Cortex of kidney (tissue), 1 donor: Measurements from ENCODE around the gene PTGDR2.

Experiments
- DNase-seq: peaks from one replicate; lab custom pipeline; 2025; lab: John Stamatoyannopoulos, UW

Gene PTGDR2

DNA sequence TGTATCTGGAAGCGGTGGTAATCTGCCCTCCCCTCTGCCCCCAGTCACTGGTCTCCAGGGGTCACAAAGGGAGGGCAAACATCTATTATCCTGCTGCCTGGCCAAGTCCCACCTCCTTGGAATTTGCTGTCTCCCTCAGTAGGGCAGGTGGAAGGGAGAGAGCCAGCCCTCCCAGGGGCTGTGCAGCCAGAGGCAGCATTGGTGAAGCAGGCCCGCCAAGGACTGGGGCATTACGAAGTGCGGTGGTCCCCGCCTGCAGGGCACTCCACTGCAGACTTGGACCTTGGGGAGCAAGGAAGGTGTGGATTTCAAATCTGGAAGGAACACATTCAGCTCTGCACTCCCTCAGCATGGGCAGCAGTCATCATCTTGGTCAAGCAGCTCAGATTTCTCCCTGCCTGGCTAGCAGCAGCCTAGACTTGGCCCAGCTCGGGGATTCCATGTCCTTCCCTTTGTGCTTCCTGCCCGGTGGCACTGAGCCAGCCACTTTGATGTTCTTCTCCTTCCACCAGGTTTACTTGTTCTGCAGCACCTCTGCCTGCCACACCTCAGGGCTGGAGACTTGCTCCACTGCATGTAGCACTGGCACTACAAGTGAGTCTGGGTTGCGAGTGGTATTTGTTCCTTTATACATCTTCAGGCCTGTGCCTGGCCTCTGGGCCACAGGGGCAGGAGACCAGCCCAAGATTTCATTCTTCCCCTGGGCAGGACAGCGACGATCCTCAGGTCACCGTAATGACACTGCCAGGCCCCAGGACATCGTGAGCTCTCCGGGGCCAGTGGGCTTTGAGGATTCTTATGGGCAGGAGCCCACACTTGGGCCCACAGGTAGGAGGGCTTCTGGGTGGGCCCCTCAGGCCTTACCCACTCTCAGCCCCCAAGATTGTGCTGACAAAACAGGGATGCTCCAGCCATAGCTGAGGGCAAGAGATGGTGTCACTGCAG is 18.9 kb upstream of the PTGDR2 start:
- no peak for DNase-seq

DNA sequence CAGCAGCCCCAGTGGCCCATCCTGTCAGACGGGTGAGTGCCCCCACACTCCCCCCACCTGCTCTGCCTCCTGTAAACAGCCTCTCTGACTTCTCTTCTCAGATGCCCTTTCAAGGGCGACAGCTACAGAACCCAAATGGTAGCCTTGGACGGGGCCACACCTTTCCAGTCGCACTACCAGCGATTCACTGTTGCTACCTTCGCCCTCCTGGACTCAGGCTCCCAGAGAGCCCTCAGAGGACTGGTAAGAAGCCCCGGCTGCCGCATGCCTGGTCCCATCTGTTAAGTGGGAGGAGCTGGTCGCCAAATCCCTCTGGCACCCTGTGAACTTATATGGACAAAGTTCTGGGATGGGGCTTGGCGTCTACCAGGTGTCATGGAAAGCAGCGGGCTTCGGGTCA is 17.8 kb upstream of the PTGDR2 start:
- no peak for DNase-seq

DNA sequence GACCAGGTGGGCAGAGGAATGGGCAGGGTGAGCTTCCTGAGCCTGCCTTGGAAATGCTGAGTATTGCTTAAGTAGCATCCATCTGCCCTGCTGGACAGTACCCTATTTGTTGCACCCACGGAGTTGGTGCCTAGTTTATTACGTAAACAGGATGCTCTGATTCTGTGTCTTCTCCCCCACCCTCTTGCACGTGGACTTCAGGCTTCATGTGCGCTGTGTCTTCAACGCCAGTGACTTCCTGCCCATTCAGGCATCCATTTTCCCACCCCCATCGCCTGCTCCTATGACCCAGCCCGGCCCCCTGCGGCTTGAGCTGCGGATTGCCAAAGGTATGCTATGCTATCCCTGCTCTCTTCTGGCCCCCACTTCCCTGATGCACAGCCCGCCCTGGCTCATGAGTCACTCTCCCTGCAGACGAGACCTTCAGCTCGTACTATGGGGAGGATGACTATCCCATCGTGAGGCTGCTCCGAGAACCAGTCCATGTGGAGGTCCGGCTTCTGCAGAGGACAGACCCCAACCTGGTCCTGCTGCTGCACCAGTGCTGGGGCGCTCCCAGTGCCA is 17.3 kb upstream of the PTGDR2 start:
- no peak for DNase-seq

DNA sequence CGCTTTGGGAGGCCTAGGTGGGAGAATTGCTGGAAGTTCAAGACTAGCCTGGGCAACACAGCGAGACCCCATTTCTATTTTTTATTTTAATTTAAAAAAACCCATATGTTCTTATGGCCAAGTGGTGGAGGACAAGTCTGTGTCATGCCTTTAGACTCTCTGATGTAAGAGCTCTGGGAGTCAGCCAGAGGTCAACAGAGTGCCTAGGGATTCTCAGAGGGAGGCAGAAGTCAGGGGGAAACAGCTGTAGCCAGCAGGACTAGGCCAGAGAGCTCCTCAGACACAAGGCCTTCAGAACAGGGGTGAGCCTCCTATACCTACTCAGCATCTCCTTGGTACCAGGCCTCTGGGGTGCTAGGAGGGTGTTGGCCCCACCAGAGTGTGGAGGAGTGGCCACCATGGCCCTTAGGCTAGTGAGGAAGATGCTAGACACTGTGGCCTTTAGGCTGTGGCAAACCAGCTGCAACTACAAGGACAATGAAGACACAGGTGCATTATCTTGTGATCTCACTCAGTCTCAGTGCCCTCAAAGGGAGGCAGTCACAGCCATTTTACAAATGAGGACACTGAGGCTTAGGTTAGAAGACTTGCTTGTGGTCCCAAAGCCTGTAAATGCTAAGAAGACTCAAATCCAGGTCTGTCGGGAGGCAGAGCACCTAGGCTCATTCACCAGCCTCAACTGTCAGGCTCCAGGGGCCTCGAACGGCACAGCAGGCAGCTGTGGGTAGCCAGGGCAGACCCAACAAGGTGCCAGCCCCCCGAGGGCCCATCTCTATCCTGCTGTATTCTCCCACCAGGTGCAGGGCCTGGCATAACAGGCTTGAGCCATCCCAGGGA is 16.6 kb upstream of the PTGDR2 start:
- no peak for DNase-seq

DNA sequence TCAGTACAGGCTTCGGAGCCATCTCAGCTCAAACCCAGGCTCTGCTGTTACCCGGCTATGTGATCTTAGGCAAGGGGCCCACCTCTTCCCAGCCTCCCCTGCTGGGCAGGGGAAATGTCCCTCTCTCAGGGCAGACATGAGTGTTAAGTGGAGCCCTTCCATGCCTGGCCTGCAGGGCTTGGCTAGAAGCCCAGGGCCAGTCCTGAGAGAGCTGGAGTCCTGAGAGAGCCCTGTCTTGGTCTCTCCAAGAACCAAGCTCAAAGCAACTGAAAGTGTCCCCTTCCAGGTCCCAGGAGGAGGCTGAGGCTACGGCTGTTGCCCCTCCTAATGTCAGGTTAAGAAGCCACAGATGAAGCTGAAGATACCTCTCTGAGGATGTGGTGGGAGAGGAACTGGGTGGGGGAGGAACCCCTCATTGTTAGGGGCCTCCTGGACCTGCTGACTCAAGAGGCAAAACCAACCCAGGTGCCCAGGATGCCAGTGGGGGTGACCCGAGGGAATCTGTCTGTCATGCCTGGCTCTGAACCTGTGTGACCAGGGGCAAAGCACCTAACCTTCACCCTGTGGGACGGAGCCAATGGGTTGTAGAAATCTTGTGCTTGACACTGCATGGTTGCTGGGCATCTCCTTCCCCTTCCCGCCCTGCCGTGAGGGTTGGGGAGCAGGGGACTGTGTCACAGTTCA is 15.8 kb upstream of the PTGDR2 start:
- DNase-seq, result no peak

DNA sequence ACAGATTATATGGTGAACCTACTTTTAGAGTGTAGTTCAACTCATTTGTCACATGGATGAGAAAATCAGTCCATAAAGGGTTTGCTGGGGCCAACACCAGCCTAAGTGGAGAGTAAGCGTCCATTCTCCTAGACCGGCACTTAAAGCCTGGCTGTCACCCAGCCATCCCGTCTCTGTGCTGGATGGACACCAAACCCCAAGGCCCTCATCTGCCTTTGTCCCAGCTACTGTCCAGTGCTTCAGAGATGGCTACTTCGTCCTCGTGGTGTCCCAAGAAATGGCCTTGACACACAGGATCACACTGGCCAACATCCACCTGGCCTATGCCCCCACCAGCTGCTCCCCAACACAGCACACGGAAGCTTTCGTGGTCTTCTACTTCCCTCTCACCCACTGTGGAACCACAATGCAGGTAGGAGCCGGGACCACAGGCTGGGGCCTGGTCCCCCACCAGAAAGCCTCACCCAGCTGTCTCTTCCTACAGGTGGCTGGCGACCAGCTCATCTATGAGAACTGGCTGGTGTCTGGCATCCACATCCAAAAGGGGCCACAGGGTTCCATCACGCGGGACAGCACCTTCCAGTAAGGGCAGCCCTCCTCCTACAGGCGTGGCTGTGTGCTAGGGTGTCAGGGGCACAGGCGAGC is 15.1 kb upstream of the PTGDR2 start:
- no peak for DNase-seq

DNA sequence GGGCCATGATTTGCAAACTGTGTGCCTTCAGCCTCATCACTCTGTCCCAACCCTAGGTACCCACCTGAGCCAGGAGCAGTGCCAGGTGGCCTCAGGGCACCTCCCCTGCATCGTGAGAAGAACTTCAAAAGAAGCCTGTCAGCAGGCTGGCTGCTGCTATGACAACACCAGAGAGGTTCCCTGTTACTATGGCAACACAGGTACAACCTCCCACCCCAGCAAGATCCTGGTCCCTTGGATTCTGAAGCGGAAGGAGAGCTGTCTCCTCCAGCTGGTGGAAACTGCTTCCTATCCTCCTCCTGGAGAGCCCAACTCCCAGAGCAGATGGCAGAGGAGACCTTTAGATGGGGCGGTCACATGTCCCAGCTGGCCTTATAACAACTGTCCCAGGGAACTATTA is 14.5 kb upstream of the PTGDR2 start:
- no peak for DNase-seq

DNA sequence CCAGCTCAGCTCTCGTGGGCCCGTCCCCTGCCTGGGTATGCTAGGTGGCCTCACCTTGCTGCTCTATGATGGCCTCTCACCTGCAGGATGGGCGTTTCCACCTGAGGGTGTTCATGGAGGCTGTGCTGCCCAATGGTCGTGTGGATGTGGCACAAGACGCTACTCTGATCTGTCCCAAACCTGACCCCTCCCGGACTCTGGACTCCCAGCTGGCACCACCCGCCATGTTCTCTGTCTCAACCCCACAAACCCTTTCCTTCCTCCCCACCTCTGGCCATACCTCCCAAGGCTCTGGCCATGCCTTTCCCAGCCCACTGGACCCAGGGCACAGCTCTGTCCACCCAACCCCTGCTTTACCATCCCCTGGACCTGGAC is 13.7 kb upstream of the PTGDR2 start:
- DNase-seq, result no peak

DNA sequence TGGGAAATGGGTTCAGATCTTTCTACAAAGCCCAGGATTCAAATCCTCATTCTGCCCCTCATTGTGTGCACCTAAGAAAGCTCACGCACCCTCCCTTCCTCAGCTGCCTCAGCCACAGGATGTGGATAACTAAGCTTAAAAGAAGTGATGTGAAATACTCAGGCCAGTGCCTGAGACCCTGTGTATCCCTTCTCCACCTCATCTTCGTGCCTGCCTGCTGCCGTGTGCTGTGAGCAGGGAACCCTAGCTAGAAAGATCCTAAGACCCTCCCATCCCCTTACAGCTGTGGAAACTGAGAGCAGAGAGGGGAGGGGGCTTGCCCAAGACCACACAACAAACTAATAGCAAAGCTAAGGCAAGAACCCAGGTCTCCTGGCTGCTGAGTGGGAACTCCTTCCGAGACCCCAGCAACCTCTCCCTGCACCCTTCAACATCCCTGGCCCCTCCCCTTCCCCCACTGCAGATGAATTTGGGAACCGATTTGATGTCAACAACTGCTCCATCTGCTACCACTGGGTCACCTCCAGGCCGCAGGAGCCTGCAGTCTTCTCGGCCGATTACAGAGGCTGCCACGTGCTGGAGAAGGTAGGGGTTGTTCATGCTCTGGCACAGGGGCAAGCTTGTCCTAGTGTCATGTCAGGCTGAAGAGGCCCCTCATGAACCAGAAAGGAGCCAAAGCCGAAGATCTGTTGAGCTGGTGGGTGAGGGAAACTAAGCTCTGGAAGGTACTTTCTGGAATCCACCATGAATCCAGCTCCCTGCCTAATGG is 13.1 kb upstream of the PTGDR2 start:
- DNase-seq, result no peak

DNA sequence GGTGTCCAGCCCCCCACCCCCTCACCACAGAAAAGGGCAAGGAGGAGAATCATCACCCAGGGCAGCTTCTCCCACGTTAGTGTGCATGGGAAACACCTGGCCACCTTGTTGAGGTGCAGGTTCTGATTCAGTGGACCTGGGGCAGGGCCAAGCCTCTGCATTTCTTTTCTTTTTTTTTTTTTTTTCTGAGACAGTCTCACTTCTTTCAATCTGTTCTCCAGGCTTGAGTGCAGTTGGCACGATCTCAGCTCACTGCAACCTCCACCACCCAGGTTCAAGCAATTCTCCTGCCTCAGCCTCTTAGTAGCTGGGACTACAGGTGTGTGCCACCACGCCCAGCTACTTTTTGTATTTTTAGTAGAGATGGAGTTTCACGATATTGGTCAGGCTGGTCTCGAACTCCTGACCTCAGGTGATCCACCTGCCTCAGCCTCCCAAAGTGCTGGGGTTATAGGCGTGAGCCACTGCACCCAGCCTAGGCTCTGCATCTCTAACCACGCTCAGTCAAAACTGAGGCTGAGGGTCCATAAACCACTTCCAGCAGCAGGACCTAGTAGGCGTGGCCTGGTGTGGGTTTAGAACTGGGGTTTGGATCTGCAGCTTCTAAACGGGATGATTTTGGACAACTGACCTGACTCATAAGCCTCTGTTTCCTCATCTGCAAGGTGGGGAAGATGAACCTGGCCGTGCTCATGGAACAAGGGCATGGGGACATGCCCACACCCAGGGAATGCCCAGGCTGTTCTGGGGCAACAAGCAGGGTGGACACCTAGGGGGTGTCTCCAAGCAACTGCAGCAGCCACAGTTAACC is 12.3 kb upstream of the PTGDR2 start:
- DNase-seq, result no peak

DNA sequence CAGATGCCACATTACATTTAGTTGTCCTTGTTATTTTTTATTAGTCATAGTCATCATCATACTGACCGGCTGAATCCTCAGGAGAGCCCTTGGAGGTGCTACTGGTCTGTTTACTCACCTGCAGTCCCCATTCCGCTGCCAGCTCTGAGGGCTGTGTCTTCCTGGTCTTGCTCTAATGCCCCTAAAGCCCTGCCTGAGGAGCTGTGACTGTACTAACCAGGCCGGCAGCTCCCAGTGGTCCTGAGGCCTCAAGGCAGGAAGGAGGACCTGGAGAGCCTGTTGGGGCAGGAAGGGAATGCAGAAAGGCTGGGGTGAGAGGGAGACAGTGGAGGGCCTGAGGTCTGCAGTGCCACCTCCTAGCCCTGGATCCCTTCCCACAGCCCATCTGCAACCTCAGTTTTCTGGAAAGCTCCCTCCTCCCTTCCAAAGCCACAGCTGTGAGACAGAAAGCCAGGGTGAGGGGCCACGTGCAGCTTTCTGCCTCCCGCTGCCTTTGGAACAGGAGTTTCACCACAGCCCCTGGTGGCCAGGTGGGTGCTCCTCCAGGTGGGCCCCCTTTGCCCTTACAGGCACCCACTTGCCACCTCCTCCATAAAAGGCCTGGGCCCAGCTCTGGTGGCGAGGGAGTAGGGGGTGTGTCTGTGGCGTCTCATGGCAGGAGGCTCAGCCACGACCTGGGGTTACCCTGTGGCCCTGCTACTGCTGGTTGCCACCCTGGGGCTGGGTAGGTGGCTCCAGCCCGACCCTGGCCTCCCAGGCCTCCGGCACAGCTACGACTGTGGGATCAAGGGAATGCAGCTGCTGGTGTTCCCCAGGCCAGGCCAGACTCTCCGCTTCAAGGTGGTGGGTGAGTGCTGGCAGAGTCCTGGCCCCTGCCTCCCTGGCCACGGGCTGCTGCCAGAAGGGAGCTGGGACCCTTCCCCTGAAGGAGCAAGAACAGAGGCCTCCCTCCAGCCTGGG is 11.4 kb upstream of the PTGDR2 start, which contains the start of gene ZP1:
TSS of gene ZP1 (plus strand) at position 632 of the 960 bp plus-strand sequence. CDS start at position 652, 20 bp downstream.
- no peak for DNase-seq

DNA sequence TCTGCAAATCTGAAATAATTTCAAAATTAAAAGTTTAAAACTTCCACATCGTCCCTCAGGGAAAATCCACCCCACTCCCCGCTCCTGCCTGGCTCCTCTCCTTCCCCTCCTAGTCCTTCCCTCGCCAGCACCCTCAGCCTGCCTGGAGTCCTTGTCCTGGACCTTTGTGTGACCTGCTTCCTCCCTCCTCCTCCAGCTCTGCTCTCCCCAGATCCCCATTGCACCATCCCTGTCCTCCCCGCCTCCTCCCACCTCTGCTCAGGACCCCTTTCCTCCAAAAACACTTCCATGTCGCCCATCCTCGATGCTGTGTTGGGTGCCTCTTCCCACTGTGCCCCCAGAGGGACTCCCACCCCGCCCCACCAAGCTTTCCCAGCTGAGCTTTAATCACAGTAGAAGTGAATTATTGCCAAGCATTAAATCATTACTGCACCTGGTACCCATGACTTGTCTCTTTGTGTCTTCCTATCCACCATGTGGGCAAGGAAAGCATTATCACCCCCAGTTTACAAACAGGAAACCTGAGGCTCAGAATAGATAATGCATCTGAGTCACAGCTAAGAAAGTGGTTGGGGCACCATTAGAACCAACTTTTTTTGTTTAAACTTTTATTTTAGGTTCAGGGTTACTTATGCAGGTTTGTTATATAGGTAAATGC is 9.2 kb upstream of the PTGDR2 start:
- DNase-seq, result no peak

DNA sequence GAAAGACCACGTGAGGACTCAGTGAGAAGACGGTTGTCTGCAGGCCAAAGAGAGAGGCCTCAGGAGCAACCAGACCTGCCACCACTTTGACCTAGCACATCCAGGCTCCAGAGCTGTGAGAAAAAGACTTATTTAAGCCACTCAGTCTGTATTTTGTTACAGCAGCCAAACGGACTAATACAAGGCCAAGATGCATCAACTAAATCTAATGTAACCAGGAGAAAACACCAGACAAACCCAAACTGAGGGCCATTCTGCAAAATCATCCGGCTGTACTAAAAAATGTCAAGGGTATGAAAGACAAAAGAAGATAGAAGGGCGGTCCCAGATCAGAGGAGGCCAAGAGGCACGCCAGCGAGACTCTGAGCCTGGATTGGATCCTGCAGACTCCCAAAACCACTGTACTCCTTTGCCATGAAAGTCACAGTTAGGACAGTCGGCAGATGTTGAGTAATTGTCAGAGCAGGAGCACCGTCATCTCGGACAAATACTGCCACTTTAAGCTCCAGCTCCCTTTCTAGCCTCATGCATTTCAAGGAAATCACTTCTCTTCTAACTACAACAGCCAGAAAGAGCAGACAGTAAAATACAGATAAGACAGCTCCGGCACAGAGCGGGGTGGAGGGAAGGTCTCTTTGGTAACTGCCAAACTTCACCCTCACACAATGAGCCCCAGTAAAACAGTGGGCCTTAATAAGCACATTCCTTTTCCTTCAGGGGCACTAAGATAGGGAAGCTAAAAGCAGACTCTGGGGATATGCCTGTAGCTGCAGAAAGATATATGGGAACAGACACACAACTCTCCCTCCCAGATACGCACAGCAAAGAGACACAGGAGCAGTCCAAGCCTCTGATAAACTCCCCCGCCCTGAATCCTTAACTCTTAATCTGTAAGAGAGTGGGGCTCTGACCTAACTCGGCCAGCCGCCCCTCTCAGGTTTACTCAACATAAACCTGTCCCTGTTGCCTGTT is 8.1 kb upstream of the PTGDR2 start:
- no peak for DNase-seq

DNA sequence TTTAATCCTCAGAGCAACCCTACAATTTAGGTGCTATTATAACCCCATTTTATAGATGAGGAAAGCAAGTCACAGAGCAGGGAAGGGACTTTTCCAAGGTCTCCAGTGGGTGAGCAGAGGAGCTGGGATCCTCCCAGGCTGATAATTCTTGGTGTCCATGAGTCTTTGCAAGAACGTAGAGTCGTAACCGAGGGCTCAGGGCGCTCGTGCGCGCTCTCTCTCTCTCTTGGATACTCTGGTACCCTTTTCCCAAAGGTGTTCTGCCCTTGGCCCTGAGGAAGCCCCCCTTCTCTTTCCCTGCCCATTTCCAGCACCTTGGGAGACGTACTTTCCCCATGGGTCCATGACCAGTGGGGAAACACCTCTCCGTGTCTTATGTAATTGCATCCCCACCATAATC is 6.4 kb upstream of the PTGDR2 start:
- no peak for DNase-seq

DNA sequence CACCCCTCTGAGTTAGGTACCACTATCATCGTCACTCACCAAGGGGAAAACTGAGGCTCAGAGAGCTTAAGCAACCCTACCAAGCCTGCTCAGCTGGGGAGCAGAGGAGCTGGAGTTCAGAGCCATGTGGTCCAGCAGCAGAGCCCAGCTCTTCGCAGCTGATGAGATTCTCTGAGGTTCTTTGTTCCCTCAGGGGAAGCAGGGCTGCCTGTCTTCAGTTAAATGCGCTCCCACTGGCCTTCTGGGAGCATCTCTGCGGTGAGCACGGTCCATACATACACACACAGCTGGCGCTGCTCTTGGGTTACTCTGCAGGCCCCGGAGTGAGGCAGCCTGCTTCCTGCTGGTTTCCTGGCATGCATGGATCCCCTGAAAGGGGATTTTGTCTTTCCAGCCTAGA is 5.2 kb upstream of the PTGDR2 start:
- DNase-seq, result no peak

DNA sequence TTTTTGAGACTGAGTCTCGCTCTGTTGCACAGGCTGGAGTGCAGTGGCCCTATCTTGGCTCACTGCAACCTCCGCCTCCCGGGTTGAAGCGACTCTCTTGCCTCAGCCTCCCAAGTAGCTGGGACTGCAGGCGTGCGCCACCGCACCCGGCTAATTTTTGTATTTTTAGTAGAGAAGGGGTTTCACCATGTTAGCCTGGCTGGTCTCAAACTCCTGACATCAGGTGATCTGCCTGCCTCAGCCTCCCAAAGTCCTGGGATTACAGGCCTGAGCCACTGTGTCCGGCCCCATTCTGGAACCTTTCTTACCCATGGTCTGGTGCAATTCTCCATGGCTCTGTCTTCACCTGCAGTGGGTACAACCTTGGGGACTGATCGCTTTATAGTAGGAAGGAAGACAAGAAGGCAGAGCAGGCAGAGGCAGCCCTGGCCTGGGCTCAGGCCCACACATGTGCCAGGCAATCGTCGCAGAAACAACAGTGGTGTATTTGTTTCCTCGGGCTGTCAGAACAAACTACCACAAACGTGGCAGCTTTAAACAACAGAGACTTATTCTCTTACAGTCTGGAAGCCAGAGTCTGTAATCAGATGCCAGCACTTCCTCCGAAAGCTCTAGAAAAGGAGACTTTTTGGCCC is 4.0 kb upstream of the PTGDR2 start:
- no peak for DNase-seq
